ENCODE data around the gene CNTNAP2.

DNA sequence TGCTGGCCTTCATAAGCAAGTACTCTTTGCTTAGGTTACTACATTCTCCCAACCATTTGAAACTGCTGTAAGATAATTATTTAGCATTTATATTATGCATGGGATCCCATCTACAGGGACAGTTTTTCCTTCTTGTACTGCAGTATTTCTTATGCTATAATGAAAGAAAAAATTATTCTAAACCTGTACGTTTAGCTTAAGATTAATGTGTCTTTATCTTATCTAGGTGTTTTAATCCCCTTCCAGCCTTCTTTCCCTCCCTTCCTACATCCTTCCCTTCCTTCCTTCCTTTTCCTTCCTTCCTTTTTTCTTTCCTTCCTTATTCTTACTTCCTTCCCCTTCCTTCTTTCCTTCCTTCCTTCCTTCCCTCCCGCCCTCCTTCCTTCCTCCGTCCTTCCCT, 778.3 kb downstream of the CNTNAP2 start:
- TF ChIP-seq, protein P1, sequence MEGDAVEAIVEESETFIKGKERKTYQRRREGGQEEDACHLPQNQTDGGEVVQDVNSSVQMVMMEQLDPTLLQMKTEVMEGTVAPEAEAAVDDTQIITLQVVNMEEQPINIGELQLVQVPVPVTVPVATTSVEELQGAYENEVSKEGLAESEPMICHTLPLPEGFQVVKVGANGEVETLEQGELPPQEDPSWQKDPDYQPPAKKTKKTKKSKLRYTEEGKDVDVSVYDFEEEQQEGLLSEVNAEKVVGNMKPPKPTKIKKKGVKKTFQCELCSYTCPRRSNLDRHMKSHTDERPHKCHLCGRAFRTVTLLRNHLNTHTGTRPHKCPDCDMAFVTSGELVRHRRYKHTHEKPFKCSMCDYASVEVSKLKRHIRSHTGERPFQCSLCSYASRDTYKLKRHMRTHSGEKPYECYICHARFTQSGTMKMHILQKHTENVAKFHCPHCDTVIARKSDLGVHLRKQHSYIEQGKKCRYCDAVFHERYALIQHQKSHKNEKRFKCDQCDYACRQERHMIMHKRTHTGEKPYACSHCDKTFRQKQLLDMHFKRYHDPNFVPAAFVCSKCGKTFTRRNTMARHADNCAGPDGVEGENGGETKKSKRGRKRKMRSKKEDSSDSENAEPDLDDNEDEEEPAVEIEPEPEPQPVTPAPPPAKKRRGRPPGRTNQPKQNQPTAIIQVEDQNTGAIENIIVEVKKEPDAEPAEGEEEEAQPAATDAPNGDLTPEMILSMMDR (tag by site-specific recombination; IDR thresholded peaks at IDR 0.05) = no peak
- TF ChIP-seq BCL11A (tag by site-specific recombination; IDR thresholded peaks at IDR 0.05; ENCODE audit: low read depth) = no peak
- TF ChIP-seq ZNF549 (tag by site-specific recombination; IDR thresholded peaks at IDR 0.05) = no peak
- no peak for TF ChIP-seq HOXC10 (CRISPR knock-in tag; IDR thresholded peaks at IDR 0.05)
- no peak for TF ChIP-seq ZNF274 (IDR thresholded peaks at IDR 0.05; ENCODE audit: low read length)
- TF ChIP-seq ZNF274 (tag by site-specific recombination; IDR thresholded peaks at IDR 0.05; ENCODE audit: borderline replicate concordance) = no peak
- TF ChIP-seq ZNF184 (tag by site-specific recombination; IDR thresholded peaks at IDR 0.05) = no peak
- no peak for TF ChIP-seq ZNF791 (tag by site-specific recombination; IDR thresholded peaks at IDR 0.05)
- no peak for TF ChIP-seq ZNF155 (tag by site-specific recombination; IDR thresholded peaks at IDR 0.05)
